GM12874 (cell line): Measurements from ENCODE around the gene GLIS2.

Experiments used
- CTCF ChIP-seq: IDR thresholded peaks from 2 replicates; pipeline ENCODE4 v1.5.1; 2011; ENCODE audit warnings: low read depth, mild to moderate bottlenecking, control low read depth, low read length, moderate library complexity; ENCODE audit not compliant: insufficient read depth

GLIS2 gene

GRCh38 chr16:4288148-4288921, 27.5 kb upstream of the GLIS2 start:
- TF ChIP-seq CTCF, result peak; percentile 100

DNA sequence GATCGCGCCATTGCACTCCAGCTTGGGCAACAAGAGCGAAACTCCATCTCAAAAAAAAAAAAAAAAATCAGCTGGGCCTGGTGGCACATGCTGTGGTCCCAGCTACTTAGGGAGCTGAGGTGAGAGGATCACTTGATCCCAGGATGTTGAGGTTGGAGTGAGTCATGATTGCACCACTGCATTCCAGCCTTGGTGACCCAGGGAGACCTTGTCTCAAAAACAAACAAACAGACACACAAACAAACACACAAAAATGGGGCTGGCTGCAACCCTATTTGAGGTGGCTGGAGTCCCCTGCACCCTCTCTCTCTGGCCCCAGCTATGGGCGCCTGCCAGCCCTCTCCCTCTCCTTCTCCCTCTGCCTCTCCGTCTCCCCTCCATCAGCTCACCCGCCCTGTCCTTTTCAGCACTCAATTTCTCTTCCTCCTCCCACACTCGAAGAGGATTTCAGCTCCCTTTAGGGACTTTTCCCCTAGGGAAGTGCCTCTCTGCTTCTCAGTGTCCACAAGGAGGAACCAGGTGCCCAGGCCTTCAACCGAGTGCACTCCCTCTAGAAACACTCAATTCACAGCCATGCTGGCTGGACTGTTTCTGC, 25.5 kb upstream of the GLIS2 start:
- TF ChIP-seq CTCF, result no peak

GRCh38 chr16:4291699-4292098, 24.2 kb upstream of the GLIS2 start:
- TF ChIP-seq CTCF, result no peak

GRCh38 chr16:4293181-4293716, 22.6 kb upstream of the GLIS2 start:
- no peak for TF ChIP-seq CTCF

DNA sequence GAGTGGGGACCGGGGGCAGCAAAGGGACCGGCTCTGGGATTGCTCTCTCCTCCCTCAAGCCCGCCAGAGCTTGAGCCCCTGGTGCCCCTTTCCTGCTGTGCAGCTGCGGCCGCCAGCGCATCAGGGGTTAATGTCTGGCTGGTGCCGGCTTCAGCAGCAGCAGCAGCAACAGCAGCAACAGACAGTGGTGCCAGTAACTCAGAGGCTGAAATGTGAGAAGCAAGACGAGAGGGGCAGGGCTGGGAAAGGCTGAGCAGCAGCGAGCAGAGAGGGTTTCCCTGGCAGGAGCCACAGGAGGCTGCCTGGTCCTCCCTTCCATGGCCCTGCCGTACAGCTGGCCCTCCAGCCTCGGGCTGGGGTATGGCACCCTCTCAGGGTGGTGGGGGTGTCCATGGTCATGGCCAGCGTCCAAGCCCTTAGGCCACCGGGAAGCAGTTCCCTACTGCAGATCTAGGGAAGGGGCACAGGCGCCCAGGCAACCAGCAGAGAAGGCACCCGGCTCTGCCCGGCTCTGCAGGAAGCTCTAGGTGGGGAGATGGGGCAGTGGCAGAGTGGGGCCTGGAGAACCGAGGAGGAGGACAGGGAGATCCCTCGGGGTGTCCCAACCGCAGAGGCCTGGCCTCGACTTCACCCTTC, 21.9 kb upstream of the GLIS2 start:
- TF ChIP-seq CTCF, result no peak

GRCh38 chr16:4295581-4295980, 20.3 kb upstream of the GLIS2 start:
- TF ChIP-seq CTCF, result no peak

GRCh38 chr16:4297480-4297879, 18.4 kb upstream of the GLIS2 start:
- TF ChIP-seq CTCF, result no peak
